OCI-LY3 (cell line): ENCODE measurements around the gene PCMTD2.

Experiments used
- H2AFZ ChIP-seq: fragments of 200-600, 300-600 bp; shearing (Covaris generic); 2 replicates; pipeline ENCODE4 v1.6.0; 2014; ENCODE audit warnings: antibody characterized with exemption, low read depth, low read length
- H3K27ac ChIP-seq: fragments of 200-600, 300-600 bp; sonication (generic); 2 replicates; pipeline ENCODE4 v1.5.1; 2014; ENCODE audit warnings: mild to moderate bottlenecking, low read length, moderate library complexity, mixed read lengths
- H3K27me3 ChIP-seq: fragments of 200-600, 300-600 bp; sonication (generic); 2 replicates; pipeline ENCODE4 v1.6.1; 2014; ENCODE audit warnings: low read depth, low read length, mixed read lengths
- H3K36me3 ChIP-seq: fragments of 200-600, 300-600 bp; sonication (generic); replicated peaks from 2 replicates; pipeline ENCODE3; 2014; ENCODE audit warnings: low read depth, low read length, mixed read lengths
- H3K4me1 ChIP-seq: fragments of 300-600, 200-600 bp; sonication (generic); 2 replicates; pipeline ENCODE4 v1.6.1; 2014; ENCODE audit warnings: low read length, mixed read lengths
- H3K4me2 ChIP-seq: fragments of 200-600, 300-600 bp; sonication (generic); 2 replicates; pipeline ENCODE4 v1.6.1; 2014; ENCODE audit warnings: low read length, mixed read lengths
- H3K4me3 ChIP-seq: fragments of 300-600, 200-600 bp; sonication (generic); 2 replicates; pipeline ENCODE4 v1.5.1; 2014; ENCODE audit warnings: antibody characterized with exemption, mild to moderate bottlenecking, low read length, moderate library complexity
- H3K79me2 ChIP-seq: fragments of 300-600, 200-600 bp; shearing (Covaris generic); 2 replicates; pipeline ENCODE4 v1.6.1; 2014; ENCODE audit warnings: mild to moderate bottlenecking, low read length, mixed read lengths
- H3K9ac ChIP-seq: fragments of 300-600, 200-600 bp; shearing (Covaris generic); 2 replicates; pipeline ENCODE4 v1.6.0; 2014; ENCODE audit warnings: mild to moderate bottlenecking, low read length, moderate library complexity
- H3K9me3 ChIP-seq: fragments of 200-600, 300-600 bp; shearing (Covaris generic); 2 replicates; pipeline ENCODE4 v1.6.1; 2014; ENCODE audit warnings: low read length, mixed read lengths; ENCODE audit not compliant: insufficient read depth
- H4K20me1 ChIP-seq: fragments of 200-600, 300-600 bp; sonication (generic); 2 replicates; pipeline ENCODE4 v1.6.1; 2016; ENCODE audit warnings: low read length, mixed read lengths; ENCODE audit not compliant: insufficient read depth
- EZH2phosphoT487 ChIP-seq: fragments of 200-600 bp; shearing (Covaris generic); IDR thresholded peaks from 2 replicates; pipeline ENCODE4 v1.6.1; 2018; ENCODE audit warnings: antibody characterized with exemption, mixed run types, low read depth
- TF ChIP-seq, protein P1 (sequence below): fragments of 200-600, 300-600 bp; sonication (generic); IDR thresholded peaks from 2 replicates; pipeline ENCODE4 v1.5.1; 2014; ENCODE audit warnings: antibody characterized with exemption, low read length, low read depth

PCMTD2 gene

DNA sequence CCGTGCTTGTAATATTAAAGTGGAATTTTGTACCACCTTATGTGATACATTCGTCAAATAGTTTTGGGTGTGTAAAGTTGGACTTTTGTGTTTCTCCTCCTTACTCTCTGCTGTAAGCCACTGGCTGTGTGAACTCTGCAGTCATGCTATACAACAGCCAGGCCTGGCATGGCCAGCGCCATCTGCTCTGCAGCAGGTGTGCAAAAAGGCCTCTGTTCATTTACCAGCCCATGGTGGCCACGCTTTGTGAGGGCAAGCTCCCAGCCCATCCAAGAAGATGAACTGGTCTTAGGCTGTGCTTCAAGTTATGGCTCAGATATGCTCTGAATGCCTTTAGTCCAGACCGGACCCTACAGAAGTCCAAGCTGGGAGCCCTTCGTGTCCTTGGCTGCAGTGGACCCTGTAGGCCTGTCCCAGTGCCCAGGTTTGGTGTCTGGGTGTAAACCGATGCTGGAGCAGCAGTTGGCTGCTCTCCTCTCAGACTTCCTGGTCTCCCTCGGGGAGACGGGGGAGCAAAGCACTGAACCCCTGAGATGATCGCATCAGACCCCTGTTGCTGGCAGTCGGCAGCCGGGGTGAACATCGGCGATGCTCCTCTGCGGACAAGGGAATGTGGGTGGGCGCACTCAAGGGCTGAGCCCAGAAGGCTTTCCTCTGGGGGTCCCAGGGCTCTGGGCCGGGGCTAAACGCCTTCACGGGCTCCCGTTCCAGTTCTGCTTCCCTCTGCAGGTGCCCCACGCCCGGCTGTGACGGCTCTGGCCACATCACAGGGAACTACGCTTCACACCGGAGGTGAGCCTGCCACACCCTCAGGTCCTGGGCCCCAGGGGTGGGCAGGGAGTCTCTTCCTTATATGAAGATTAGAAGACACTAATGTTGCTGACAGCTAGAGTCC lies 28.6 kb upstream of the PCMTD2 start:
- Histone ChIP-seq H3K4me1 (peaks cover 11% of the 10 kb centered on the region), H3K4me3 (no peak overlapping the region), H3K27me3 (peaks cover 35% of the 10 kb centered on the region), H3K27ac (no peak overlapping the region), H3K79me2 (no peaks in the 10 kb centered on the region), H3K9ac (no peak overlapping the region), H4K20me1 (no peaks in the 10 kb centered on the region), H3K9me3 (no peaks in the 10 kb centered on the region), H2AFZ (no peak overlapping the region), H3K4me2 (no peak overlapping the region), H3K36me3 (no peaks in the 10 kb centered on the region)
- TF ChIP-seq, protein P1, sequence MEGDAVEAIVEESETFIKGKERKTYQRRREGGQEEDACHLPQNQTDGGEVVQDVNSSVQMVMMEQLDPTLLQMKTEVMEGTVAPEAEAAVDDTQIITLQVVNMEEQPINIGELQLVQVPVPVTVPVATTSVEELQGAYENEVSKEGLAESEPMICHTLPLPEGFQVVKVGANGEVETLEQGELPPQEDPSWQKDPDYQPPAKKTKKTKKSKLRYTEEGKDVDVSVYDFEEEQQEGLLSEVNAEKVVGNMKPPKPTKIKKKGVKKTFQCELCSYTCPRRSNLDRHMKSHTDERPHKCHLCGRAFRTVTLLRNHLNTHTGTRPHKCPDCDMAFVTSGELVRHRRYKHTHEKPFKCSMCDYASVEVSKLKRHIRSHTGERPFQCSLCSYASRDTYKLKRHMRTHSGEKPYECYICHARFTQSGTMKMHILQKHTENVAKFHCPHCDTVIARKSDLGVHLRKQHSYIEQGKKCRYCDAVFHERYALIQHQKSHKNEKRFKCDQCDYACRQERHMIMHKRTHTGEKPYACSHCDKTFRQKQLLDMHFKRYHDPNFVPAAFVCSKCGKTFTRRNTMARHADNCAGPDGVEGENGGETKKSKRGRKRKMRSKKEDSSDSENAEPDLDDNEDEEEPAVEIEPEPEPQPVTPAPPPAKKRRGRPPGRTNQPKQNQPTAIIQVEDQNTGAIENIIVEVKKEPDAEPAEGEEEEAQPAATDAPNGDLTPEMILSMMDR: no peak
- TF ChIP-seq EZH2phosphoT487: no peak

DNA sequence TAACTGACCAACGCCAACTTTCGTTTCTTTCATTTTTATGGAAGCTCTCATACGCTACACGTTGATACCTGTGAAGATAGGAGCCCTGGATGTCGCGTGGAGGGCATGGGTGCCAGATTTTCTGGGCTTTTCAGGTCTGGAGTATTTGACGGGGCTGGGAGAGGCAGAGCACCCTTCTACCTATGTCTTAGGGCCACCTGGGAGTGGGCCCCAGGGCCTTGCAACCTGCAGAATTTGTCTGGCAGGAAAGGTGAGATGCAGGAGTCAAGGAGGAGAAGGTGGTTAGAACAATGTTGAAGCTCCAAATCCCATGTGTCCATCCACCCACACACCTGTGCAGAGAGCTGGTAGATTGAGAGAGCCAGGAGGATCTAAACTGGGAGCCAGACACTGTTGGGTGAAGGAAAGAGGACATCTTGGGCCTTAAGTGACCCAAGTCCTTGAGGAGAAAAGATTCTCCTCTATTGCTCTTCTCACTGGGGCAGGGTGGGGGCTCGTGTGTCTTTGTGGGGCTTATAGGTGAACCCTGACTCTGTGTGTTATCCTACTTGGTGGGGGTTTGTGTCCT lies 27.4 kb upstream of the PCMTD2 start:
- TF ChIP-seq, protein P1: no peak
- TF ChIP-seq EZH2phosphoT487: no peak
- Histone ChIP-seq H3K27ac (no peak overlapping the region), H2AFZ (no peak overlapping the region), H3K9ac (no peak overlapping the region), H3K27me3 (peaks cover 35% of the 10 kb centered on the region), H4K20me1 (no peaks in the 10 kb centered on the region), H3K4me1 (peaks cover 11% of the 10 kb centered on the region), H3K4me2 (no peak overlapping the region), H3K9me3 (no peaks in the 10 kb centered on the region), H3K4me3 (no peak overlapping the region), H3K36me3 (no peaks in the 10 kb centered on the region), H3K79me2 (no peaks in the 10 kb centered on the region)

DNA sequence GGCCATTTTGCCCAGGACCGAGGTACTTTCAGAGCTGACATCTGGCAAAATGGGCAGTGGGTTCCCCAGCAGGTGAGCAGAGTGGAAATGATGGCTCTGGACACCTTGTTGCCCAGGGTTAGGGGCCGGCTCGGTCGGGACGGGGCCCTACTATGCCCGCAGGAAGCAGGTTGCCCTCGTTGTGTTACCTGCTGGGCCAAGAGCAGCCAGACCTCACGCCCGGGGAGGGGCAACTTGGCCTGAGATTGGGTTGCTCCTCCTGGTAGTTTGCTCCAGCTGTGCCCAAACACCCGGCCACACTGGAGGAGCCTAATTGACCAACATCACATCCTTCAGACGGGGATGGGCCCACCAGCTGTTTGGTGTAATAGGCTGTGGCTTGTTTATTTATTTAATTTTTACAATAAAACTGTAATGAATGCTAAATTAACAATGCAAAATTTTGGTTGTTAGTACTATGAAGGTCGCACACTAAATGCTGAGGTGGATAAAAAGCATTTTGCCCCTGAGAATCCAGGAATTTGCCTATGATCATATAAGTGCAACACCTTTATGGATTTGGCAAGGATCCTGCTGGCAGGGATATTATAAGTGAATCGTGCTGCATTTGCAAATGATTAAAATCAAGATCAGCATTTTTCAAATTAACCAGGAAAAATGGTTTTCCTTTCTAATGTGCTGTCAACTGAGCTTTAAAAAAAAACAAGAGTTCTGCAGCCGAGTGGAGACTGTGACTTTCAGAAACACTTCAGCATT lies 26.6 kb upstream of the PCMTD2 start:
- Histone ChIP-seq H3K36me3 (no peaks in the 10 kb centered on the region), H3K9ac (no peak overlapping the region), H3K4me2 (no peak overlapping the region), H3K79me2 (no peaks in the 10 kb centered on the region), H2AFZ (no peak overlapping the region), H4K20me1 (no peaks in the 10 kb centered on the region), H3K4me1 (peaks cover 3% of the 10 kb centered on the region), H3K9me3 (no peaks in the 10 kb centered on the region), H3K27me3 (peaks cover 35% of the 10 kb centered on the region), H3K27ac (no peak overlapping the region), H3K4me3 (no peak overlapping the region)
- TF ChIP-seq, protein P1: no peak
- TF ChIP-seq EZH2phosphoT487: no peak
